HG03439 (cell line): ENCODE measurements around the gene SKA3.
"Not testable (repeated sequence)": the region's sequence is repeated elsewhere in the genome, so short reads cannot be mapped to it uniquely, and the experiment has no call there.

Source experiments
- ATAC-seq: cut with Tn5 transposase; IDR thresholded peaks from one replicate; pipeline ENCODE4 v1.9.1; 2021; ENCODE audit warnings: mild to moderate bottlenecking, moderate library complexity; ENCODE audit not compliant: unreplicated experiment

SKA3 gene

GRCh38 chr13:21171420-21171819 is 4.9 kb downstream of the SKA3 start:
- ATAC-seq: no peak

GRCh38 chr13:21165606-21166005 is 10.7 kb downstream of the SKA3 start:
- ATAC-seq: not testable (repeated sequence)

GRCh38 chr13:21164631-21165030 is 11.7 kb downstream of the SKA3 start:
- ATAC-seq: no peak

DNA sequence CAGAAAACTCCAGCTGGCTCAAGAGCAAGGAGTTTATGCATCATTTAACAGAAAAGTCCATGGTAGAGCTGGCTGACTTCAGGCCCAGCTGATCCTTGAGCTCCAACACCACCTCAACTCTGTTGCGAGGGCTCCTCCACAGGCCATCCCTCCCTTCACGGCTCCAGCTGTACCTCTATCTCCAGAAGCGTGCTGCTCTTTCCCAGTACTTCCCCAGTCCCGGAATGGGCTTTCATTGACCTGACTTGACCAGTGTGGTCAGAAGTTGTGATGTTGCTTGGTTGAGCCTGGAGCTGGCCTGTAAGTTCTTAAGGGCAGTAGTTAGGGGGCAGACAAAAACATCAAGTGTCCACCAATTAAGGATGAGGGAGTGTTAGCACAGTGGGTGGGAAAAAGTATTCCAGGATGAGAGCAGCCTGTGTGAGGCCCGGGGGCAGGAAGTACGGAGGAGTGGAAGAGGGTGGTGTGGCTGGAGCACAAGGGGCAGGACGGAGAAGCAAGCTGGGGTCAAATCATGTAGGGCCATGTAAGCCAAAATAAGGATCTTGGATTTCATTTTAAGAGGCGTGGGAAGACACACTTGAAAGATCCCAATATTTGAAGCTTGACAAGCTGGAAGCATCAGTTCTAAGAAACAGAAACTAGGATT is 24.0 kb downstream of the SKA3 start:
- no peak for ATAC-seq

- no peak for ATAC-seq
Measured at GRCh38 chr13:21150013-21150412, 26.3 kb downstream of the SKA3 start.

DNA sequence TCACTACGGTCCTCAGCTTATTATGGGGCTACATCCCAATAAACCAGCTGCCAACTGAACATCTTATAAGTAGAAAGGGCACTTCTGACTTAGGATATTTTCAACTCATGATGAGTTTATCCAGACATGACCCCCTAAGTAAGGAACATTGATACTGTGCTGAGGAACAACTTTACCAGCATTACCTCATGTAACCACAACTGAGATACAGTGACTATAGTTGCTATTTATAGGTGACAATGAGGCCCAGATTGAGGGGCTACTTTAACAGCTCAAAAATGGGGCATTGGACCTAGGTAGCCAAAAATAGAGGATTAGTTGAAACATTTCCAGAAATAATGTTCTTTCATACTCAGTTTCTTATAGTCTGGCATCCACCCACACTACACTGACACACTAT is 26.8 kb downstream of the SKA3 start:
- no peak for ATAC-seq

DNA sequence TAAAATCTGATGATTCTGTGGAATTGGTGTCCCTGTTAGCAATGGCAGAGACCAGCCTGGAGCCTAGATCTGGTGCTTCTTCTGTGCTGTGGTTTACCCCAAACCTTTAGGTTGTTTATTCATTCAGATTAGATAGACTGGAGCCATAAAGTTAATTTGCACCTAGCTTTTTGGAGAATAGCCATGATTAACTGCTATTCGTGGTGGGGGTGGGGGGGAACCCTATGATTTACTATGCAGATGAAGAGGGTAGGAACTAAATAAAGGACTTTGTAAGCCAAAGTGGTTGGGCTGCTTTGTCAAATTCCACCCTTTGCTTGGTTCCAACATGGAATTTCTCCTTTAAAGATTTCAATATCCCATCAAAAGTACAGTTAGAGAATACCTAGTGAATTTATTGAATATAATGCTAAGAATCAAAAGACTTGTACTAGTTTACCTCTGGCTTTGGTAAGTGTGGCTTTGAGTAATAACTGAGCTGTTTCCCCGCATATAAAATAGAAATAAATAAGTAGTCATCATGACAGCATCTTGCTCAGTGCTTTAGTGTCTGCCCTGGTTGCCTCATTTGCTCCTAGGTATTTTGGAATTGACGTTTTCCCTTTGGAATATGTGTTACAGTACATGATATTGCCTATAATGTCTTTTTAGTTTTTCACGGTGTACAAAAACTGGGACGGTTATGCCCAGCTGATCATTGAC is 27.6 kb downstream of the SKA3 start:
- ATAC-seq: no peak

GRCh38 chr13:21147827-21148226 is 28.5 kb downstream of the SKA3 start:
- no peak for ATAC-seq

GRCh38 chr13:21142766-21143165 is 33.6 kb downstream of the SKA3 start:
- ATAC-seq: no peak

DNA sequence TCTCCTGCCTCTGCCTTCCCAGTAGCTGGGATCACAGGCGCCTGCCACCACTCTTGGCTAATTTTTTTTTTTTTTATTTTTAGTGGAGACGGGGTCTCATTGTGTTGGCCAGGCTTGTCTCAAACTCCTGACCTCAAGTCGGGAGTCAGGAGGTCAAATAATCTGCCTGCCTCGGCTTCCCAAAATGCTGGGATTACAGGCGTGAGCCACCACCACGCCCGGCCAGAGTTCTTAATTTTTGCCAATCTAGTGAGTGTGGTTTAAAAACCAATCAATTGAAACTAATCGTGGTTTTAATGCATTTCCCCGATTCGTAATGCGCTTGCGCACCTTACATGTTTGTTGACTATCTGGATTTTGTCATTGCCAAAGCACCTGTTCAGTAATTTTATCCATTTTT is 37.0 kb downstream of the SKA3 start:
- no peak for ATAC-seq

- ATAC-seq: no peak
Measured at GRCh38 chr13:21138561-21138960, 37.8 kb downstream of the SKA3 start.

DNA sequence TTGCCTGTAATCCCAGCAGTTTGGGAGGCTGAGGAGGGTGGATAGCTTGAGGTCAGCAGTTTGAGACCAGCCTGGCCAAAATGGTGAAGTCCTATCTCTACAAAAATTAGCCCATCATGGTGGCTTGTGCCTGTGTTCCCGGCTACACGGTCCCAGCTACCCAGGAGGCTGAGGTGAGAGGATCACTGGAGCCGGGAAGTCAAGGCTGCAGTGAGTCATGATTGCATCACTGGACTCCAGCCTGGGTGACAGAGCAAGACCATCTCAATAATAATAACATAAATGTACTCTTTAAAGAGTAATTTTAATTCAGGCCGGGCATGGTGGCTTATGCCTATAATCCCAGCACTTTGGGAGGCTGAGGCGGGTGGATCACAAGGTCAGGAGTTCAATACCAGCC is 38.7 kb downstream of the SKA3 start:
- ATAC-seq: no peak

DNA sequence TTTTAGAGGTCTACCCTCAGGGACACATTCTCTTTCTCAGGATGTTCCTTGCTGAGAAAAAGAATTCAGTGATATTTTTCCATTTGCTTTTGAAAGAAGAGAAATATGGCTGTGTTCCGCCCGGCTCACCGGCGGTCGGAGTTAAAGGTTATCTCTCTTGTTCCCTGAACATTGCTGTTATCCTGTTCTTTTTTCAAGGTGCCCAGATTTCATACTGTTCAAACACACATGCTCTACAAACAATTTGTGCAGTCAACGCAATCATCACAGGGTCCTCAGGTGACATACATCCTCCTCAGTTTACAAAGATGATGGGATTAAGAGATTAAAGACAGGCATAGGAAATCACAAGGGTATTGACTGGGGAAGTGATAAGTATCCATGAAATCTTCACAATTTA is 40.5 kb downstream of the SKA3 start:
- ATAC-seq: not testable (repeated sequence)

DNA sequence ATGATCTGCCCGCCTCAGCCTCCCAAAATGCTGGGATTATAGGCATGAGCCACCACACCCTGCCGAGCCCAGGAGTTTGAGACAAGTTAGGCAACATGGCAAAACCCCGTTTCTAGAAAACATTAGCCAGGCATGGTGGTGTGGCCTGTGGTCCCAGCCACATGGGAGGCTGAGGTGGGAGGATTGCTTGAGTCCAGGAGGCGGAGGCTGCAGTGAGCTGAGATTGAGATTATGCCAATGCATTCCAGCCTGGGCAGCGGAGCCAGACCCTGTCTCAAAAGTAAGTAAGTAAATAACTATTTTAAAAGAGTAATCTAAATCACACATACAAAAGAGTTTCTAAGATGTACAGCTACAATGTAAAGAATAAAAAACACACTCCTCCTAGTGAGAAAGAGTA is 41.9 kb downstream of the SKA3 start:
- ATAC-seq: no peak

- ATAC-seq: no peak
Measured at GRCh38 chr13:21133077-21133476, 43.3 kb downstream of the SKA3 start.

DNA sequence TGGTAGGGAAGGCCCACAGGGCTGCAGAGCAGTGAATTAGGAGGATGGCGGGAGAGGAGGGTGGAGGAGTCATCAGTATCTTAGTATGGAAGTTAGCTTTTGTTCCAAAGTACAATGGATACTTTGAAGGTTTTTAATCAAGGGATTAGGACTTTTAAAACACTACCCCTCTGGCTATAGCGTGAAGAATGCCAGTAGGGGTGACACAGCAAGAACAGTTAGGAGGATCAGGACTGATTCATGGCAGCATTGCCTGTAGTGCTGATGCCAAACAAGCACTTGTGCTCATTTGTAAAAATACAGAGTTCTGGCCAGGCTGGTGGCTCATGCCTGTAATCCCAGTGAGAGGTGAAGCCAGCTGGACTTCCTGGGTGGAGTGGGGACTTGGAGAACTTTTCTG is 46.2 kb downstream of the SKA3 start:
- no peak for ATAC-seq

GRCh38 chr13:21124852-21125251 is 51.5 kb downstream of the SKA3 start:
- ATAC-seq: no peak

DNA sequence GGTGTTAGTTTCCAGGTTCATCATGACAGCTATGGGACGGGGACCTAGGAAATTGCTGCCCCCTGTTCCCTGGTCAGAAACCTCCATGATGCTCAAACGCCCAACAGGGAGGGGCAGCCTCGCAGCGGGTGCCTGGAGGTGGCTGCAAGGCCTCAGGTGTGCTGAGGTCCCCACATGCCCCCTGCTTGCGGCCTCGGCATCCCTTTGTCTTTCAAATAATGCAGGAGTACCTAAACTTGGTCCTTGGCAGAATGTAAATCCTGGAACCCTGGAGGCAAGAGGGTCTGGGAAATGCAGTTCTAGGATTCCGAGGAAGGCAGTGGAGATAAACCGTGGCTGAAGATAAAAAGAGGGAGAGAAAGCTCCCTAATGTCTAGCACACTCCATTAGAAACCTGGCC is 52.4 kb downstream of the SKA3 start:
- ATAC-seq: no peak

DNA sequence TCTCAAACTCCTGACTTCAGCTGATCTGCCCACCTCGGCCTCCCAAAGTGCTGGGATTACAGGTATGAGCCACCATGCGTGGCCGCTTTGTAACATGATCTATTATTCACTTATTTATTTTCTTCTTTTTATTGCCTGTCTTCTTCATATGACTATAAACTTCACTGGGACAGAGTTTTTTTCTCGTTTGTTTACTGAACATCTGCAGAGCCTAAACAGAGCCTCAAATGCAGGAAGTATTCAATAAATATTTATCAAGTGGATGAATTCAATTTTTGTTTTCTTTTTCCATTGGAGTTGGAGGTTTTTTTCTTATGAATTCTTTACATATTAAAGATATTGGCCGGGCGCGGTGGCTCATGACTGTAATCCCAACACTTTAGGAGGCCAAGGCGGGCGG is 54.7 kb downstream of the SKA3 start:
- ATAC-seq: no peak

DNA sequence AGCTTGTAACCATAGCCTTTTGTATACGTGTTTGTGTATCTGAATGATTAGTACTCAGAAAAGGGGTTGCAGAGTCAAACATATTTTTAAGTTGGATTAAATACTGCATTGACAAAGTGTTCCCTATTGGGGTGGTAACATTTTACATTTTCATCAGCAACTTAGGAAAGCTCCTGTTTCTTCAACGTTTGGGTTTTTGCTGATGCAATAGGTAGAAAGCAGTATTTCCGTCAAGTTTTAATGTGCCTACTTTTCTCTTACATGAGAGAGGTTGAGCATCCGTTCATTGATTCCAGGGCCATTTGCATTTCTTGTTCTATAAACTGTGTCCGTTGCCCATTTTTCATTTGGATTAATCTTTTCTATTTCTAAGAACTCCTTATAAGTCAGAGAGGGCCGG is 56.2 kb downstream of the SKA3 start:
- no peak for ATAC-seq

DNA sequence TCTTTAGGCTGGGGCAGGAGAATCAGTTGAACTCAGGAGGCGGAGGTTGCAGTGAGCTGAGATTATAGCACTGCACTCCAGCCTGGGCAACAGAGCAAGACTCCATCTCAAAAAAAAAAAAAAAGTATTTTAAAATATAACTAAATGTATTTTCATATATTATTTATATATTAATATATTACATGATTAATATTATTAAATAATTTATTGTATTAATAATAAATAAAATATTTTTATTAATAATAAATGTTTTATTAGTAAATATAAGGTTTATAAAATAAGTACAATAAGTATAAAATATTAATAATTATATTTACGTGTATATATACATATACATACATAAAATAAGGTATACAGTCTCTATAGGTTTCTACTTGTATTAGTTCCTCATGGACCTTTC is 56.8 kb downstream of the SKA3 start:
- no peak for ATAC-seq

- no peak for ATAC-seq
Measured at GRCh38 chr13:21118180-21118579, 58.2 kb downstream of the SKA3 start.
